ENCODE measurements around the gene SOX6. TPM values are rescaled to one million over a fixed set of nuclear protein-coding genes. Genes with fewer than 3 reads are reported as not detected.
"Not testable (repeated sequence)": the region's sequence is repeated elsewhere in the genome, so short reads cannot be mapped to it uniquely, and the experiment has no call there.

SOX6 gene
- total RNA-seq, 2 donors from 2014 or later = 7.6 to 7.8 TPM

GRCh38 chr11:15937601-15938120 is 418.7 kb downstream of the SOX6 start:
- ATAC-seq = no peak
- DNase-seq = no peak
- intact Hi-C loops (cut with DNase I, micrococcal nuclease) = no loop called here

- intact Hi-C loops (cut with DNase I, micrococcal nuclease) = no loop called here
- ATAC-seq (peak; percentile 36), DNase-seq (peak in 1 of 2 donors; percentile 28)
These were observed 420.3 kb downstream of the SOX6 start for GRCh38 chr11:15936011-15936410.

- ATAC-seq (peak; percentile 79), DNase-seq (peak in 1 of 2 donors; percentile 34)
- intact Hi-C loops (cut with DNase I, micrococcal nuclease) = no loop called here
These were observed 421.0 kb downstream of the SOX6 start for GRCh38 chr11:15935373-15935772.

GRCh38 chr11:15933886-15934625 is 422.3 kb downstream of the SOX6 start:
- DNase-seq = no peak
- intact Hi-C loops (cut with DNase I, micrococcal nuclease) = no loop called here
- peak; percentile 48 for ATAC-seq

- DNase-seq = no peak
- intact Hi-C loops (cut with DNase I, micrococcal nuclease) = no loop called here
- ATAC-seq = peak; percentile 78
These were observed 423.9 kb downstream of the SOX6 start for GRCh38 chr11:15932417-15932816.

- intact Hi-C loops (cut with DNase I, micrococcal nuclease) = no loop called here
- DNase-seq (no peak), ATAC-seq (no peak)
These were observed 424.8 kb downstream of the SOX6 start for GRCh38 chr11:15931497-15931896.

- intact Hi-C loops (cut with DNase I, micrococcal nuclease) = no loop called here
- DNase-seq (no peak), ATAC-seq (no peak)
These were observed 425.8 kb downstream of the SOX6 start for GRCh38 chr11:15930442-15931025.

GRCh38 chr11:15929371-15929901 is 426.9 kb downstream of the SOX6 start:
- ATAC-seq (no peak), DNase-seq (no peak)
- intact Hi-C loops (cut with DNase I, micrococcal nuclease) = no loop called here

- no peak for DNase-seq
- intact Hi-C loops (cut with DNase I, micrococcal nuclease) = no loop called here
- ATAC-seq = no peak
These were observed 428.5 kb downstream of the SOX6 start for GRCh38 chr11:15927864-15928217.

- intact Hi-C loops (cut with DNase I, micrococcal nuclease) = no loop called here
- ATAC-seq (peak; percentile 53), DNase-seq (no peak)
These were observed 429.0 kb downstream of the SOX6 start for GRCh38 chr11:15927196-15927863.

GRCh38 chr11:15926071-15926470 is 430.3 kb downstream of the SOX6 start:
- DNase-seq (no peak), ATAC-seq (no peak)
- intact Hi-C loops (cut with DNase I, micrococcal nuclease) = no loop called here

GRCh38 chr11:15923183-15923582 is 433.2 kb downstream of the SOX6 start:
- no peak for DNase-seq
- intact Hi-C loops (cut with DNase I, micrococcal nuclease) = no loop called here
- ATAC-seq = no peak

- intact Hi-C loops (cut with DNase I, micrococcal nuclease); ATAC-seq; DNase-seq: not testable (repeated sequence)
These were observed 433.6 kb downstream of the SOX6 start for GRCh38 chr11:15922745-15923144.

- DNase-seq (no peak), ATAC-seq (no peak)
- intact Hi-C loops (cut with DNase I, micrococcal nuclease) = no loop called here
These were observed 435.3 kb downstream of the SOX6 start for GRCh38 chr11:15920856-15921629.

GRCh38 chr11:15918674-15919073 is 437.7 kb downstream of the SOX6 start:
- DNase-seq = no peak
- no peak for ATAC-seq
- intact Hi-C loops (cut with DNase I, micrococcal nuclease) = no loop called here

GRCh38 chr11:15918212-15918611 is 438.1 kb downstream of the SOX6 start:
- intact Hi-C loops (cut with DNase I, micrococcal nuclease) = no loop called here
- DNase-seq = no peak
- ATAC-seq = no peak
